ENCODE measurements around the gene SRRM1. TPM values are rescaled to one million over a fixed set of nuclear protein-coding genes. Genes with fewer than 3 reads are reported as not detected.
A peak's percentile ranks its signal among the peaks of the same experiment; 100 is the strongest.
"Not testable (repeated sequence)": the region's sequence is repeated elsewhere in the genome, so short reads cannot be mapped to it uniquely, and the experiment has no call there.

The SRRM1 gene
- polyA plus RNA-seq, 1 donor (not counting 4 experiments of a cell fraction or from before 2014, with no cell fraction given), result 56.1 TPM

DNA sequence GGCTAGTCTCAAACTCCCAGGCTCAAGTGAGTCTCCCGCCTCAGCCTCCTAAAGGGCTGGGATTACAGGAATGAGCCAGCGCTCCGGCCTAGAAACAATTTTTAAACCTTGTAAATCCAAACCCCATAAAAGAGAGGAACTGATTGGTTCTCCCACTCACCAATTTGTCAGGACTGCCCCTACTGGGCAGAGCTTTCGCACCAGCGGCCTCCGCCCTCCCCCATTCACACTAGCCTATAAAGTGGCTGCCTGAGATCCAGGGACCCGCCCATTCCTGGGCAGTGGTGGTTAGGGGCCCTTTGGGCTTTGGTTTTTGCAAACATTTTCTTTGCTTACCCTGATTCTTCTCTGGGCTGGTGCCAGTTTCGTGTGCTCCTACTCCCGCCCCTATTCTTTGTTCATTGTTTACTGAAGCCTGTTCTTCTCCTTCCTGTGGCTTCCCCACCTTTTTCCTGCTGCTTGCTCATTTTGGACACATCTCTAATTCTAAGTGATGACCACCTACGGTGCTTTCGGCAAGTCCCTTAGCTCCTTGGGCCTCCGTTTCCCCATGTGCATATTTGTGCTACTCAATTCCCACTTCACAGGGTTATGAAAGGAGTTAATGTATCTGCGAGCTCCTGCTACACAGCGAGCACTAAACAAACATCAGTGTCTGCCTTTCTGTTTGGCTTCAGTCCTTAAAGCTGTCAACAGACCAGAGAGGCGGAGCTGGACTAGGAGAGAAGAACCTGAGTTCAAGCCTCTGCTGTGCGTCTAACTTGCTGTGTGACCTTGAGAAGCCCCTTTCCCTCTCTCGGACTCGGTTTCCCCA is 62.4 kb downstream of the SRRM1 start:
- Histone ChIP-seq H3K27ac (ENCODE audit: control insufficient read depth, insufficient read depth, low read length) (peak overlapping the region; percentile 61), H3K79me2 (ENCODE audit: control insufficient read depth, insufficient read depth, low read length) (no peaks in the 10 kb centered on the region), H3K9me3 (ENCODE audit: control insufficient read depth, low read depth, low read length) (no peaks in the 10 kb centered on the region), H3K4me2 (ENCODE audit: control insufficient read depth, extremely low read depth, insufficient read depth, low read depth, low read length) (no peak overlapping the region), H3K36me3 (ENCODE audit: control insufficient read depth in 2 of 2, extremely low read depth in 1 of 2, insufficient read depth in 2 of 2, low read length in 2 of 2) (no peaks in the 10 kb centered on the region), H3K9me1 (ENCODE audit: control insufficient read depth, extremely low read depth, insufficient read depth, low read length) (no peaks in the 10 kb centered on the region), H3K27me3 (ENCODE audit: control insufficient read depth, extremely low read depth, insufficient read depth, low read length) (no peaks in the 10 kb centered on the region), H3K4me3 (ENCODE audit: control insufficient read depth in 2 of 3, extremely low read depth in 1 of 3, insufficient read depth in 2 of 3, low read depth in 1 of 3, low read length in 3 of 3) (no peak overlapping the region), H2AFZ (ENCODE audit: control insufficient read depth, low read length) (peak overlapping the region; percentile 41), H4K20me1 (ENCODE audit: control insufficient read depth, extremely low read depth, insufficient read depth, low read length) (no peaks in the 10 kb centered on the region), H3K9ac (ENCODE audit: control insufficient read depth, extremely low read depth, insufficient read depth, low read length) (peak overlapping the region; percentile 46), H3K4me1 (ENCODE audit: control insufficient read depth, extremely low read depth, insufficient read depth, low read length) (peaks cover 27% of the 10 kb centered on the region)
- FAIRE-seq (peak; percentile 34), DNase-seq (ENCODE audit: low read depth, low spot score) (peak; percentile 49)
- dilution Hi-C loops (cut with MboI; ENCODE audit: extremely low pct_ligation_motif_present, low sequenced_read_pairs), result no loop called here
- TF ChIP-seq EZH2 (IDR thresholded peaks at IDR 0.05; ENCODE audit: low read length), result no peak
- TF ChIP-seq, protein P1, sequence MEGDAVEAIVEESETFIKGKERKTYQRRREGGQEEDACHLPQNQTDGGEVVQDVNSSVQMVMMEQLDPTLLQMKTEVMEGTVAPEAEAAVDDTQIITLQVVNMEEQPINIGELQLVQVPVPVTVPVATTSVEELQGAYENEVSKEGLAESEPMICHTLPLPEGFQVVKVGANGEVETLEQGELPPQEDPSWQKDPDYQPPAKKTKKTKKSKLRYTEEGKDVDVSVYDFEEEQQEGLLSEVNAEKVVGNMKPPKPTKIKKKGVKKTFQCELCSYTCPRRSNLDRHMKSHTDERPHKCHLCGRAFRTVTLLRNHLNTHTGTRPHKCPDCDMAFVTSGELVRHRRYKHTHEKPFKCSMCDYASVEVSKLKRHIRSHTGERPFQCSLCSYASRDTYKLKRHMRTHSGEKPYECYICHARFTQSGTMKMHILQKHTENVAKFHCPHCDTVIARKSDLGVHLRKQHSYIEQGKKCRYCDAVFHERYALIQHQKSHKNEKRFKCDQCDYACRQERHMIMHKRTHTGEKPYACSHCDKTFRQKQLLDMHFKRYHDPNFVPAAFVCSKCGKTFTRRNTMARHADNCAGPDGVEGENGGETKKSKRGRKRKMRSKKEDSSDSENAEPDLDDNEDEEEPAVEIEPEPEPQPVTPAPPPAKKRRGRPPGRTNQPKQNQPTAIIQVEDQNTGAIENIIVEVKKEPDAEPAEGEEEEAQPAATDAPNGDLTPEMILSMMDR (optimal IDR thresholded peaks at IDR 0.05 in 1 of 3, IDR thresholded peaks at IDR 0.05 in 1 of 3, conservative IDR thresholded peaks at IDR 0.05 in 1 of 3; ENCODE audit: extremely low read depth in 1 of 3, insufficient read depth in 2 of 3, low read length in 3 of 3), result no peak

DNA sequence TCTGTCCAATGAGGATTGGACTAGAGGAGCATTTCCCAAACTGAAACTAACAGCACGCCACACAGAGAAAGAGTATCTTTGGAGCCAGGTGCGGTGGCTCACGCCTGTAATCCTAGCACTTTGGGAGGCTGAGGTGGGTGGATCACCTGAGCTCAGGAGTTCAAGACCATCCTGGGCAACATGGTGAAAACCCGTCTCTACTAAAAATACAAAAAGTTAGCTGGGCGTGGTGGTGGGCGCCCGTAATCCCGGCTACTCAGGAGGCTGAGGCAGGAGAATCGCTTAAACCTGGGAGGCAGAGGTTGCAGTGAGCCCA is 62.9 kb downstream of the SRRM1 start:
- H3K4me2 ChIP-seq (ENCODE audit: control insufficient read depth, extremely low read depth, insufficient read depth, low read depth, low read length); H2AFZ ChIP-seq (ENCODE audit: control insufficient read depth, low read length); H3K9me1 ChIP-seq (ENCODE audit: control insufficient read depth, extremely low read depth, insufficient read depth, low read length); H3K36me3 ChIP-seq (ENCODE audit: control insufficient read depth in 2 of 2, extremely low read depth in 1 of 2, insufficient read depth in 2 of 2, low read length in 2 of 2); H3K27me3 ChIP-seq (ENCODE audit: control insufficient read depth, extremely low read depth, insufficient read depth, low read length); DNase-seq (ENCODE audit: low read depth, low spot score); H4K20me1 ChIP-seq (ENCODE audit: control insufficient read depth, extremely low read depth, insufficient read depth, low read length); H3K79me2 ChIP-seq (ENCODE audit: control insufficient read depth, insufficient read depth, low read length); FAIRE-seq; H3K4me3 ChIP-seq (ENCODE audit: control insufficient read depth in 2 of 3, extremely low read depth in 1 of 3, insufficient read depth in 2 of 3, low read depth in 1 of 3, low read length in 3 of 3); H3K9ac ChIP-seq (ENCODE audit: control insufficient read depth, extremely low read depth, insufficient read depth, low read length); H3K9me3 ChIP-seq (ENCODE audit: control insufficient read depth, low read depth, low read length); dilution Hi-C loops (cut with MboI; ENCODE audit: extremely low pct_ligation_motif_present, low sequenced_read_pairs): not testable (repeated sequence)
- Histone ChIP-seq H3K27ac (ENCODE audit: control insufficient read depth, insufficient read depth, low read length) (peak overlapping the region; percentile 61), H3K4me1 (ENCODE audit: control insufficient read depth, extremely low read depth, insufficient read depth, low read length) (peaks cover 27% of the 10 kb centered on the region)

DNA sequence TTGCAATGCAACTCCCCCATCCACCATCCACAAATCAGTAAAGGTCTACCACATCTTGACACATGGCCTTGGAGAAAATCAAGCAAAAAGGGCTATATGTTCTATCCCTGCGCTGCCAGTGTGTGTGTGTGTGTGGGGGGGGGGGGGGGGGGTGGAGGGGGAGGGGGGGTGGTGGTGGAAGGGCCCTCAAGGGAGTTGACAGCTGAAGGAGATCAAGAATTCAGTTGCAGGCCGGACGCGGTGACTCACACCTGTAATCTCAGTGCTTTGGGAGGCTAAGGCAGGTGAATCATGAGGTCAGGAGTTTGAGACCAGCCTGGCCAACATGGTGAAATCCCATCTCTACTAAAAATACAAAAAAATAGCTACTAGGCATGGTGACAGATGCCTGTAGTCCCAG is 64.6 kb downstream of the SRRM1 start:
- H3K27ac ChIP-seq (ENCODE audit: control insufficient read depth, insufficient read depth, low read length), result no peak overlapping the region

More for the DNA sequence above, 64.6 kb downstream of the SRRM1 start:
- Histone ChIP-seq H3K36me3 (ENCODE audit: control insufficient read depth in 2 of 2, extremely low read depth in 1 of 2, insufficient read depth in 2 of 2, low read length in 2 of 2) (no peaks in the 10 kb centered on the region), H3K4me3 (ENCODE audit: control insufficient read depth in 2 of 3, extremely low read depth in 1 of 3, insufficient read depth in 2 of 3, low read depth in 1 of 3, low read length in 3 of 3) (no peak overlapping the region), H2AFZ (ENCODE audit: control insufficient read depth, low read length) (no peak overlapping the region), H3K9me3 (ENCODE audit: control insufficient read depth, low read depth, low read length) (no peaks in the 10 kb centered on the region), H3K9me1 (ENCODE audit: control insufficient read depth, extremely low read depth, insufficient read depth, low read length) (no peaks in the 10 kb centered on the region), H3K9ac (ENCODE audit: control insufficient read depth, extremely low read depth, insufficient read depth, low read length) (no peak overlapping the region), H3K79me2 (ENCODE audit: control insufficient read depth, insufficient read depth, low read length) (no peaks in the 10 kb centered on the region), H3K27me3 (ENCODE audit: control insufficient read depth, extremely low read depth, insufficient read depth, low read length) (no peaks in the 10 kb centered on the region), H4K20me1 (ENCODE audit: control insufficient read depth, extremely low read depth, insufficient read depth, low read length) (no peaks in the 10 kb centered on the region), H3K4me2 (ENCODE audit: control insufficient read depth, extremely low read depth, insufficient read depth, low read depth, low read length) (no peak overlapping the region), H3K4me1 (ENCODE audit: control insufficient read depth, extremely low read depth, insufficient read depth, low read length) (peaks cover 21% of the 10 kb centered on the region)
- dilution Hi-C loops (cut with MboI; ENCODE audit: extremely low pct_ligation_motif_present, low sequenced_read_pairs), result no loop called here
- FAIRE-seq (no peak), DNase-seq (ENCODE audit: low read depth, low spot score) (no peak)
- TF ChIP-seq, protein P1 (optimal IDR thresholded peaks at IDR 0.05 in 1 of 3, IDR thresholded peaks at IDR 0.05 in 1 of 3, conservative IDR thresholded peaks at IDR 0.05 in 1 of 3; ENCODE audit: extremely low read depth in 1 of 3, insufficient read depth in 2 of 3, low read length in 3 of 3), result no peak
- TF ChIP-seq EZH2 (IDR thresholded peaks at IDR 0.05; ENCODE audit: low read length), result no peak
